ENCODE results near the gene COA1. TPM values are rescaled to one million over a fixed set of nuclear protein-coding genes. Genes with fewer than 3 reads are reported as not detected.
A peak's percentile ranks its signal among the peaks of the same experiment; 100 is the strongest.

Gene COA1
- polyA plus RNA-seq, 3 donors: 25.6 to 57.8 (median 56.2) TPM

- Histone ChIP-seq H3K4me3 (replicated peaks in 1 of 3; ENCODE audit: low read depth in 2 of 3, low read length in 3 of 3) (no peak overlapping the region), H4K20me1 (ENCODE audit: insufficient read depth, low read length) (no peaks in the 10 kb centered on the region), H3K27me3 (ENCODE audit: control insufficient read depth in 2 of 2, insufficient read depth in 2 of 2, low read length in 2 of 2) (no peaks in the 10 kb centered on the region), H3K27ac (ENCODE audit: low read depth in 1 of 2, low read length in 2 of 2) (no peak overlapping the region), H3K79me2 (ENCODE audit: insufficient read depth, low read length) (no peaks in the 10 kb centered on the region), H3K36me3 (replicated peaks in 1 of 2; ENCODE audit: control insufficient read depth in 1 of 2, insufficient read depth in 2 of 2, low read length in 2 of 2) (no peaks in the 10 kb centered on the region), H2AFZ (ENCODE audit: insufficient read depth, low read depth, low read length, poor library complexity, severe bottlenecking) (no peak overlapping the region), H3K9ac (ENCODE audit: insufficient read depth, low read length, poor library complexity, severe bottlenecking) (no peak overlapping the region), H3K9me3 (replicated peaks in 1 of 2; ENCODE audit: control insufficient read depth in 1 of 2, insufficient read depth in 1 of 2, low read length in 2 of 2) (no peaks in the 10 kb centered on the region), H3K4me1 (ENCODE audit: control insufficient read depth in 1 of 2, insufficient read depth in 2 of 2, low read length in 2 of 2) (peaks cover 77 to 79% of the 10 kb centered on the region in 2 donors), H3K4me2 (replicated peaks; ENCODE audit: extremely low read depth, low read length, poor library complexity, severe bottlenecking) (peak overlapping the region; percentile 68)
- Mint-ChIP-seq H3K4me1 (peaks cover 79% of the 10 kb centered on the region), H3K9me3 (peaks cover 0 to 4% (median 0%) of the 10 kb centered on the region in 7 donors), H3K27ac (peak overlapping the region in 1 of 7 donors; percentile 26), H3K4me3 (no peak overlapping the region), H3K36me3 (peaks cover 0 to under 1% of the 10 kb centered on the region in 2 donors), H3K27me3 (ENCODE audit: low read depth in 3 of 3) (peaks cover 0 to 5% (median 2%) of the 10 kb centered on the region in 3 donors)
- 58% methylated on average over 5 of the region's 5 CpGs for WGBS (ENCODE audit: insufficient coverage)
- no peak for TF ChIP-seq CTCF (IDR thresholded peaks at IDR 0.05)
- DNase-seq: no peak
- intact Hi-C loops (cut with micrococcal nuclease): loop anchor here in 1 of 2 donors (10.0 kb wide), 1 partner anchor 45 kb away; no protein-coding TSS in a partner anchor
These were observed 20.1 kb upstream of the COA1 start for GRCh38 chr7:43749383-43749940.

GRCh38 chr7:43747328-43748105, 18.2 kb upstream of the COA1 start:
- Histone ChIP-seq H3K27me3 (ENCODE audit: control insufficient read depth in 2 of 2, insufficient read depth in 2 of 2, low read length in 2 of 2) (no peaks in the 10 kb centered on the region), H3K4me1 (ENCODE audit: control insufficient read depth in 1 of 2, insufficient read depth in 2 of 2, low read length in 2 of 2) (peaks cover 58 to 60% of the 10 kb centered on the region in 2 donors), H3K4me2 (replicated peaks; ENCODE audit: extremely low read depth, low read length, poor library complexity, severe bottlenecking) (peak overlapping the region; percentile 36), H3K36me3 (replicated peaks in 1 of 2; ENCODE audit: control insufficient read depth in 1 of 2, insufficient read depth in 2 of 2, low read length in 2 of 2) (no peaks in the 10 kb centered on the region), H3K79me2 (ENCODE audit: insufficient read depth, low read length) (no peaks in the 10 kb centered on the region), H3K9me3 (replicated peaks in 1 of 2; ENCODE audit: control insufficient read depth in 1 of 2, insufficient read depth in 1 of 2, low read length in 2 of 2) (no peaks in the 10 kb centered on the region), H3K9ac (ENCODE audit: insufficient read depth, low read length, poor library complexity, severe bottlenecking) (no peak overlapping the region), H4K20me1 (ENCODE audit: insufficient read depth, low read length) (no peaks in the 10 kb centered on the region), H2AFZ (ENCODE audit: insufficient read depth, low read depth, low read length, poor library complexity, severe bottlenecking) (no peak overlapping the region), H3K27ac (ENCODE audit: low read depth in 1 of 2, low read length in 2 of 2) (peak overlapping the region in 1 of 2 donors; percentile 29), H3K4me3 (replicated peaks in 1 of 3; ENCODE audit: low read depth in 2 of 3, low read length in 3 of 3) (no peak overlapping the region)
- H3K4me3 Mint-ChIP-seq: no peak overlapping the region
- intact Hi-C loops (cut with micrococcal nuclease): loop anchor here in 1 of 2 donors (10.0 kb wide), 1 partner anchor 47 kb away; no protein-coding TSS in a partner anchor
- peaks cover 0 to 4% (median 0%) of the 10 kb centered on the region in 7 donors for H3K9me3 Mint-ChIP-seq
- TF ChIP-seq CTCF (IDR thresholded peaks at IDR 0.05): no peak
- peaks cover 59% of the 10 kb centered on the region for H3K4me1 Mint-ChIP-seq
- no peaks in the 10 kb centered on the region for H3K27me3 Mint-ChIP-seq (ENCODE audit: low read depth in 3 of 3)
- H3K27ac Mint-ChIP-seq: peak overlapping the region in 3 of 7 donors; percentile 11 to 51 (median 47)
- DNase-seq: peak; percentile 36 to 67 (median 53)
- H3K36me3 Mint-ChIP-seq: no peaks in the 10 kb centered on the region
- no CpG with 5 or more reads among the region's 9 CpGs for WGBS (ENCODE audit: insufficient coverage)
